NCI-H345 treated with DMSO at 0.1 percent for 48 hours (cell line): Measurements from ENCODE around the gene EFNA3.
A peak's percentile ranks its signal among the peaks of the same experiment; 100 is the strongest.

ENCODE experiments used
- DNase-seq: peaks from one replicate; lab custom pipeline; 2025; ENCODE audit not compliant: unreplicated experiment; lab: John Stamatoyannopoulos, UW

The EFNA3 gene

GRCh38 chr1:155128755-155129473 is 50.3 kb downstream of the EFNA3 start:
- no peak for DNase-seq

DNA sequence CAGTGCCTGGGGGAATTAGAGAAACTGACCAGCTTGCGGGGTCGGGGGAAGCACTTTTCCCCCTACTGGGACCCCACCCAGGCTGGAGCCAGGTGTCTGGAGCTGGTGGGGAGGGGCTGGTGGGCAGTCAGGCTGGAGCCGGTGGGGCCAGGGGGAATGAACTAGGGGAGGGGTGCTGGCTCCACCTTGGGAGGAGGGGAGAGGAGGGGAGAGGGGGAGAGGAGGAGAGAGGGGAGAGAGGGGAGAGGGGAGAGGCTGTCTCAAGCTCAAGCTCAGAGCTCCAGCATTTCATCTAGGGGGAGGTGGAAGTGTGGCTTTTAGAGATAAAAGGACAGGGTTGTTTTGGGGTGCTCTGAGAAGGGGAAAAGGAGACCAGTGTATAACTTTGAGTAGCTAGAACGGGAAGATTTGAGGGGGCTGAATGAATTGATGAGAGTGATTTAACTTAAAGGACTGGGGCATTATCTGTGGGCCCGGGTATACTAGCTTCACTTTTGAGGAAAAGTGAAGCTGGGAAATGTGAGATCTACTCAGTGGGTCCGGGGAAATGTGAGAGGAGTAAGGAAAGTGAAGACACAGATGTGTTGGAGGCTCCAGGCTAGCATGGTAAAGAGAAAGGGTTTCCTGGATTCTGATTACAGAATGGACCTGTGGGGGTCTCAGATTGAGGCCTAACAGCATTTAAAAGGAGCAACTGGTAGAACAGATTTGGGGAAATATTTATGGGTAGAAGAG is 51.8 kb downstream of the EFNA3 start:
- DNase-seq, result no peak

DNA sequence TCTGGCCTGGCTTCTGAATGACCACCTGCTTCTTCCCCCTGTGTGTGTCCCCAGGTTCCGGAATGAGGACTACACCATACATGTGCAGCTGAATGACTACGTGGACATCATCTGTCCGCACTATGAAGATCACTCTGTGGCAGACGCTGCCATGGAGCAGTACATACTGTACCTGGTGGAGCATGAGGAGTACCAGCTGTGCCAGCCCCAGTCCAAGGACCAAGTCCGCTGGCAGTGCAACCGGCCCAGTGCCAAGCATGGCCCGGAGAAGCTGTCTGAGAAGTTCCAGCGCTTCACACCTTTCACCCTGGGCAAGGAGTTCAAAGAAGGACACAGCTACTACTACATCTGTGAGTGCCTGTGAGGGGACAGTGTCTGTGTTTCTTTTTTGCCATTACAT is 52.6 kb downstream of the EFNA3 start:
- DNase-seq, result no peak

GRCh38 chr1:155131856-155132255 is 53.2 kb downstream of the EFNA3 start:
- no peak for DNase-seq

DNA sequence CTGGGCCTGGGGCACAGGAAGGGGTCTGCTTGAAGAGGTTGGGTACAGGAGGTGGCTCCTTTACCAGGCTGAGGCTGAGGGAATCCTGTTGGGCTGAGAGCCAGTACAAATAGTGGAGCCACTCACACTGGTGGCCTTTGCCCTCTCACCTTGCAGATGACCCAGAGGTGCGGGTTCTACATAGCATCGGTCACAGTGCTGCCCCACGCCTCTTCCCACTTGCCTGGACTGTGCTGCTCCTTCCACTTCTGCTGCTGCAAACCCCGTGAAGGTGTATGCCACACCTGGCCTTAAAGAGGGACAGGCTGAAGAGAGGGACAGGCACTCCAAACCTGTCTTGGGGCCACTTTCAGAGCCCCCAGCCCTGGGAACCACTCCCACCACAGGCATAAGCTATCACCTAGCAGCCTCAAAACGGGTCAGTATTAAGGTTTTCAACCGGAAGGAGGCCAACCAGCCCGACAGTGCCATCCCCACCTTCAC is 55.2 kb downstream of the EFNA3 start:
- no peak for DNase-seq

DNA sequence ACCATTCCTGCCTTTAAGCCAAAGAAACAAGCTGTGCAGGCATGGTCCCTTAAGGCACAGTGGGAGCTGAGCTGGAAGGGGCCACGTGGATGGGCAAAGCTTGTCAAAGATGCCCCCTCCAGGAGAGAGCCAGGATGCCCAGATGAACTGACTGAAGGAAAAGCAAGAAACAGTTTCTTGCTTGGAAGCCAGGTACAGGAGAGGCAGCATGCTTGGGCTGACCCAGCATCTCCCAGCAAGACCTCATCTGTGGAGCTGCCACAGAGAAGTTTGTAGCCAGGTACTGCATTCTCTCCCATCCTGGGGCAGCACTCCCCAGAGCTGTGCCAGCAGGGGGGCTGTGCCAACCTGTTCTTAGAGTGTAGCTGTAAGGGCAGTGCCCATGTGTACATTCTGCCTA is 55.7 kb downstream of the EFNA3 start:
- no peak for DNase-seq

DNA sequence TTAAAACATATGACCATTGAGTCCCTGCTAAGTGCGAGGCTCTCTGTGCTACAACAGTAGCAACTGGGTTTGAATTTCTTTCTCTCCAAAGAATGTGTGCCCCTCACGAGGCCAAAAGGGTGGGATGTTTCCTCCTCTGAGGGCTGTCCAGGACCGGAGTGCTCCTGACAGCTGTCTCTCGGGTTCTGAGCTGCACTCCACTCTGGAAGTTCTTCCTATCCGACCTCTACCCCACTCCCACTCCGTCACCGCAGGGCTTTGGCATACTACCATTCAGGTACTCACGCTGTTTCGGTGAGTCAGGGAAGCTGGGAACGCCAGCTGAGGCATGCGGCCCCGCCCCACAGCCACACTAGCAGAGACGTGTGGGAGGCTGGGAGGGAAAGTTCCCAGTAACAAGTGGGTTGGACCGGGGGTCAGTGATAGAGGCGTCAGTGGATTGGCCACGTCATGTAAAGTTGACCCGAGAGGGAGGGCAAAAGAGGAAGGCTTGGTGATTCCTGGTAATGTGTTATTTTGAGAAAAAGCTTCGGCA is 56.3 kb downstream of the EFNA3 start:
- peak; percentile 60 for DNase-seq

DNA sequence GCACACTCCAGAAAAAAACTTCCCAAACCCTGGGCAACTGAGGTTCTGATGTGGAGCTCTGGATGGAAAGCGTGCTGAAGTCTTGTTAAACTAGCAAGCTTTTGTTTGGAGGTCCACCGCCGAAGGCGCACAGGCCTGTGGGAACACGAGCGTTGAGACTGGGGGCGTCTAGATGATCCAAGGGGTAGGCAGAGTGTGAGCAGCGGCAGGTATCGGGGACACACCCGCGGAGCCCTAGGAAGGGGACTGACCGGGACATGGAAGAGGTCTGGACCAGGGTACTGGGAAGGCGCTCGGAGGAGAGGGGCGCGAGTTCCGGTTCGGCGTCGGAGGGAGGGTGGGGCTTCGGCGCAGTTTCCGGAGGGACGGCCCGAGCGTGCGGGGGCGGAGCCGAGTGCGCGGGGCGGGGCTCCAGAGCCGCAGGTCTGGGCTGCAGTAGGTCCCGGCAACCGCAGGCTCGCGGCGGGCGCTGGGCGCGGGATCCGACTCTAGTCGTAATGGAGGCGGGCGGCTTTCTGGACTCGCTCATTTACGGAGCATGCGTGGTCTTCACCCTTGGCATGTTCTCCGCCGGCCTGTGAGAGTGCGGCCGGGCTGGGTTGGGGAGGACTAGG is 56.9 kb downstream of the EFNA3 start, which contains the start of gene SLC50A1:
SLC50A1 (plus strand) TSS at position 438 of the 614 bp plus-strand sequence; CDS start at position 498, 60 bp downstream.
- peak; percentile 99 for DNase-seq

DNA sequence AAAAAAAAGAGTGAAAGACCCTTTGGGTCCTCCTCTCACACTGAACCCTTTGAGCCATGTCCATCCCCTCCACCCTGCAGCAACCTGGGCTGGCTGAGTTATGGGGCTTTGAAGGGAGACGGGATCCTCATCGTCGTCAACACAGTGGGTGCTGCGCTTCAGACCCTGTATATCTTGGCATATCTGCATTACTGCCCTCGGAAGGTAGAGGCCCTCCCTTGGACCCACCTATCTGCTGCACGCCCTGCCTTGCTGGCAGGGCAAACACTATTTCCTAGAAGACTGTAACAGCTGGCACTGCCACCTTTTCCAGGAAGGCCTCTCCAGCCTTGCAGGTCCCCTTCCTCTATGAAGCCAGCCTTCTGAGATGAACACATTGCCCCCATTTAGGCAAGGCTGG is 58.1 kb downstream of the EFNA3 start:
- no peak for DNase-seq
